Prostate gland (tissue), 2 donors: ENCODE results near the gene ANAPC16. TPM values are rescaled to one million over a fixed set of nuclear protein-coding genes. Genes with fewer than 3 reads are reported as not detected.

Experiments
- DNase-seq: peaks from one replicate; pipeline ENCODE4 v3.0.0-alpha.2; 2019; ENCODE audit warnings: low spot score
- H3K27ac ChIP-seq, 2 donors: fragments of 200-600 bp; sonication (generic); 2 replicates each; pipeline ENCODE4 v1.5.1; 2017 to 2019
- H3K27me3 ChIP-seq: fragments of 200-600 bp; sonication (generic); replicated peaks from 2 replicates; pipeline ENCODE4 v1.5.1; 2019; ENCODE audit not compliant: insufficient read depth
- H3K36me3 ChIP-seq, 2 donors: fragments of 200-600 bp; sonication (generic); 1 replicate in 1 of 2; 2 replicates in 1 of 2; pipeline versions ENCODE4 v1.5.1 to v1.8.1; 2017 to 2019
- H3K4me1 ChIP-seq: fragments of 200-600 bp; sonication (generic); replicated peaks from 2 replicates; pipeline ENCODE4 v1.5.1; 2019
- H3K4me3 ChIP-seq, 2 donors: fragments of 200-600 bp; sonication (generic); 2 replicates each; pipeline ENCODE4 v1.5.1; 2017 to 2019
- H3K9me3 ChIP-seq: fragments of 200-600 bp; sonication (generic); 2 replicates; pipeline ENCODE4 v1.5.1; 2017
- POLR2A ChIP-seq: fragments of 450-650 bp; IDR thresholded peaks from one replicate; pipeline ENCODE4 v1.6.1; 2016; ENCODE audit warnings: antibody characterized with exemption, mild to moderate bottlenecking
- POLR2AphosphoS5 ChIP-seq: sonication (generic); formaldehyde crosslinking; IDR thresholded peaks from one replicate; pipeline ENCODE4 v1.6.1; 2017; ENCODE audit warnings: antibody characterized with exemption
- WGBS: methylation state at CpG from one replicate; pipeline ENCODE4 v1.1.5; 2018; 5-methylcytosine and 5-hydroxymethylcytosine counted together
- intact Hi-C: fragments of 100-400 bp; cut with DNase I; formaldehyde crosslinking; loops from one replicate; pipeline ENCODE4 v1.14.2; 2022
- total RNA-seq, 2 donors: library from RNA; depleted of rRNA; stranded (reverse); fragments of >200 nt; gene quantifications; one replicate each; pipeline ENCODE4 v1.1.0, GENCODE V29; 2016
- TF ChIP-seq, protein P1 (sequence below), 4 experiments: fragments of 200-600 bp in 2 of 4; fragments of 450-650 bp in 2 of 4; sonication (generic) in 2 of 4; IDR thresholded peaks; 1 replicate in 3 of 4; 2 replicates in 1 of 4; pipeline ENCODE4 v1.5.1; 2016 to 2019; ENCODE audit warnings: antibody characterized with exemption in 4 of 4, mild to moderate bottlenecking in 2 of 4, moderate library complexity in 2 of 4

Gene ANAPC16
- total RNA-seq, 2 donors from 2014 or later = 73.4 to 123 TPM

DNA sequence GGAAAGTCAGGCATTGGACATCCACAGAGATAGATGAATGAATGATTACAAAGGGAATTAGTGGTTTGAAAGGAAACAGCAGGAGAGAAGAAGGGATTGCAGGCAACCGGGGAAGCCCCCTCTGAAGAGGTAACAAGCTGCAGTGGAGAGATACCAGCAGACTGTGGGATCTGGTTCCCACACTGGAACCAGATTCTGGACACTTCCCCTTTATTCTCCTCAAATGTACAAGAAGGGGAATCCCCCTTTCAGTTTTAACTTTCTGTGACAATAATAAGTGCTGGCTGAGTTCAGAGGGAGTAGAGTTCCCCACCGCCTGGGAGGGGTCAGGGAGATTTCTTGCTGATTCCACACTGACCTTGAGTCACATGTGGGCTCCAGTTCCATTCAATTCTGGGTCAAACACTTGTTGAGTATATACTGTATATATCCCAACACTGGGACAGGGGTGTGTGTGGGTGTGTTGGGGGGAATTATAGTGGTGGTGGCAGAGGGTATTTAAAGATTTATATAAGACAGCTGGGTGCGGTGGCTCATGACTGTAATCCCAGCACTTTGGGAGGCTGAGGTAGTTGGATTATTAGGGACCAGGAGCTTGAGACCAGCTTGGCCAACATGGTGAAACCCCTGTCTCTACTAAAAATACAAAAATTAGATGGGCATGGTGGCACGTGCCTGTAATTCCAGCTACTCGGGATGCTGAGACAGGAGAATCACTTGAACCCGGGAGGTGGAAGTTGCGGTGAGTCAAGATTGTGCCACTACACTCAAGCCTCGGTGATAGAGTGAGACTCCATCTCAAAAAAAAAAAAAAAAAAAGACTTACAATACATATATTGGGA, 41.5 kb downstream of the ANAPC16 start:
- no peaks in the 10 kb centered on the region for H3K9me3 ChIP-seq
- WGBS = 69% methylated on average over 8 of the region's 8 CpGs
- intact Hi-C loops = loop anchor here (5.0 kb wide), 1 partner anchor 40 kb away; the partner anchor contains the start of genes ANAPC16 and ASCC1
- peaks cover 45% of the 10 kb centered on the region for H3K4me1 ChIP-seq
- DNase-seq = no peak
- no peaks in the 10 kb centered on the region for H3K36me3 ChIP-seq
- TF ChIP-seq, protein P1, sequence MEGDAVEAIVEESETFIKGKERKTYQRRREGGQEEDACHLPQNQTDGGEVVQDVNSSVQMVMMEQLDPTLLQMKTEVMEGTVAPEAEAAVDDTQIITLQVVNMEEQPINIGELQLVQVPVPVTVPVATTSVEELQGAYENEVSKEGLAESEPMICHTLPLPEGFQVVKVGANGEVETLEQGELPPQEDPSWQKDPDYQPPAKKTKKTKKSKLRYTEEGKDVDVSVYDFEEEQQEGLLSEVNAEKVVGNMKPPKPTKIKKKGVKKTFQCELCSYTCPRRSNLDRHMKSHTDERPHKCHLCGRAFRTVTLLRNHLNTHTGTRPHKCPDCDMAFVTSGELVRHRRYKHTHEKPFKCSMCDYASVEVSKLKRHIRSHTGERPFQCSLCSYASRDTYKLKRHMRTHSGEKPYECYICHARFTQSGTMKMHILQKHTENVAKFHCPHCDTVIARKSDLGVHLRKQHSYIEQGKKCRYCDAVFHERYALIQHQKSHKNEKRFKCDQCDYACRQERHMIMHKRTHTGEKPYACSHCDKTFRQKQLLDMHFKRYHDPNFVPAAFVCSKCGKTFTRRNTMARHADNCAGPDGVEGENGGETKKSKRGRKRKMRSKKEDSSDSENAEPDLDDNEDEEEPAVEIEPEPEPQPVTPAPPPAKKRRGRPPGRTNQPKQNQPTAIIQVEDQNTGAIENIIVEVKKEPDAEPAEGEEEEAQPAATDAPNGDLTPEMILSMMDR (IDR thresholded peaks at IDR 0.05) = no peak
- TF ChIP-seq POLR2A = no peak
- no peak for TF ChIP-seq POLR2AphosphoS5
- H3K27me3 ChIP-seq = no peaks in the 10 kb centered on the region
- no peak overlapping the region for H3K4me3 ChIP-seq
- H3K27ac ChIP-seq = peak overlapping the region; percentile 88 to 91

- TF ChIP-seq POLR2AphosphoS5 (no peak), POLR2A (no peak)
- TF ChIP-seq, protein P1 (IDR thresholded peaks at IDR 0.05) = no peak
- no peaks in the 10 kb centered on the region for H3K9me3 ChIP-seq
- WGBS = 87% methylated on average over 4 of the region's 4 CpGs
- peak overlapping the region; percentile 83 to 84 for H3K27ac ChIP-seq
- intact Hi-C loops = loop anchor here (5.0 kb wide), 1 partner anchor 41 kb away; the partner anchor contains the start of genes ANAPC16 and ASCC1
- peaks cover 45% of the 10 kb centered on the region for H3K4me1 ChIP-seq
- H3K4me3 ChIP-seq = no peak overlapping the region
- H3K27me3 ChIP-seq = no peaks in the 10 kb centered on the region
- H3K36me3 ChIP-seq = no peaks in the 10 kb centered on the region
- DNase-seq = no peak
These were observed 42.8 kb downstream of the ANAPC16 start for GRCh38 chr10:72258617-72259016.

GRCh38 chr10:72259491-72260238, 43.9 kb downstream of the ANAPC16 start:
- intact Hi-C loops = loop anchor here (5.0 kb wide), 1 partner anchor 42 kb away; the partner anchor contains the start of genes ANAPC16 and ASCC1
- H3K4me3 ChIP-seq = no peak overlapping the region
- H3K4me1 ChIP-seq = peaks cover 43% of the 10 kb centered on the region
- no peaks in the 10 kb centered on the region for H3K27me3 ChIP-seq
- WGBS = 31% methylated on average over 5 of the region's 5 CpGs
- peak; percentile 20 for DNase-seq
- no peaks in the 10 kb centered on the region for H3K9me3 ChIP-seq
- TF ChIP-seq, protein P1 (IDR thresholded peaks at IDR 0.05) = no peak
- TF ChIP-seq POLR2AphosphoS5 = peak; percentile 75
- no peak for TF ChIP-seq POLR2A
- peak overlapping the region; percentile 83 to 84 for H3K27ac ChIP-seq
- H3K36me3 ChIP-seq = no peaks in the 10 kb centered on the region

GRCh38 chr10:72260239-72260975, 44.6 kb downstream of the ANAPC16 start:
- 12% methylated on average over 19 of the region's 19 CpGs for WGBS
- H3K9me3 ChIP-seq = no peaks in the 10 kb centered on the region
- TF ChIP-seq POLR2A = no peak
- peak; percentile 51 for TF ChIP-seq POLR2AphosphoS5
- H3K36me3 ChIP-seq = no peaks in the 10 kb centered on the region
- intact Hi-C loops = no loop called here
- H3K4me1 ChIP-seq = peaks cover 37% of the 10 kb centered on the region
- DNase-seq = peak; percentile 64
- H3K4me3 ChIP-seq = peak overlapping the region; percentile 30 to 33
- H3K27ac ChIP-seq = peak overlapping the region; percentile 83 to 84
- H3K27me3 ChIP-seq = no peaks in the 10 kb centered on the region
